Spleen (tissue), 11 donors: ENCODE results near the gene PPP1R3D. TPM values are rescaled to one million over a fixed set of nuclear protein-coding genes. Genes with fewer than 3 reads are reported as not detected.
"Not testable (repeated sequence)": the region's sequence is repeated elsewhere in the genome, so short reads cannot be mapped to it uniquely, and the experiment has no call there.

ENCODE experiments used
- DNase-seq: peaks from one replicate; pipeline ENCODE4 v3.0.0-alpha.2; 2020
- H3K27ac ChIP-seq, 8 donors: fragments of 200-600 bp; sonication (generic) in 7 of 8; 1 replicate in 4 of 8; 2 replicates in 4 of 8; pipeline versions ENCODE4 v1.5.0 to v1.8.0; 2016 to 2021; ENCODE audit warnings: inconsistent platforms in 4 of 8, mild to moderate bottlenecking in 4 of 8, moderate library complexity in 1 of 8
- H3K27me3 ChIP-seq, 7 donors: fragments of 200-600 bp; sonication (generic) in 6 of 7; replicated peaks in 1 of 7; 1 replicate in 4 of 7; 2 replicates in 3 of 7; pipeline versions ENCODE4 v1.5.0 to v1.8.0; 2016 to 2021; ENCODE audit warnings: inconsistent platforms in 3 of 7, mild to moderate bottlenecking in 1 of 7
- H3K36me3 ChIP-seq, 6 donors: fragments of 200-600 bp; sonication (generic) in 5 of 6; 1 replicate in 4 of 6; 2 replicates in 2 of 6; pipeline versions ENCODE4 v1.5.0 to v1.8.0; 2016 to 2021; ENCODE audit warnings: inconsistent platforms in 2 of 6
- H3K4me1 ChIP-seq, 6 donors: fragments of 200-600 bp; sonication (generic) in 5 of 6; 1 replicate in 3 of 6; 2 replicates in 3 of 6; pipeline versions ENCODE4 v1.5.0 to v1.8.0; 2016 to 2021; ENCODE audit warnings: inconsistent platforms in 3 of 6
- H3K4me3 ChIP-seq, 8 donors: fragments of 200-600 bp; sonication (generic) in 7 of 8; 1 replicate in 4 of 8; 2 replicates in 4 of 8; pipeline versions ENCODE4 v1.5.0 to v1.8.0; 2016 to 2021; ENCODE audit warnings: inconsistent platforms in 4 of 8, mild to moderate bottlenecking in 4 of 8, moderate library complexity in 2 of 8
- H3K9me3 ChIP-seq, 8 donors: fragments of 200-600 bp; sonication (generic) in 7 of 8; 1 replicate in 4 of 8; 2 replicates in 4 of 8; pipeline versions ENCODE4 v1.5.0 to v1.8.0; 2016 to 2021; ENCODE audit warnings: inconsistent platforms in 4 of 8
- CTCF ChIP-seq, 11 experiments: fragments of 200-600 bp in 7 of 11; fragments of 450-650 bp in 4 of 11; sonication (generic) in 4 of 11; IDR thresholded peaks in 8 of 11; conservative IDR thresholded peaks in 3 of 11; 1 replicate in 7 of 11; 2 replicates in 4 of 11; pipeline versions ENCODE4 v1.4.0 to v1.8.0; 2016 to 2021; ENCODE audit warnings: antibody characterized with exemption in 11 of 11, inconsistent platforms in 4 of 11, mild to moderate bottlenecking in 1 of 11
- POLR2A ChIP-seq, 3 donors: fragments of 450-650 bp; IDR thresholded peaks; one replicate each; pipeline ENCODE4 v1.5.1; 2017; ENCODE audit warnings: antibody characterized with exemption in 3 of 3, mild to moderate bottlenecking in 1 of 3
- POLR2AphosphoS5 ChIP-seq, 3 donors: sonication (generic); formaldehyde crosslinking; IDR thresholded peaks; one replicate each; pipeline ENCODE4 v1.5.1; 2017; ENCODE audit warnings: antibody characterized with exemption in 3 of 3
- WGBS, 5 donors: extraction: QIAGEN DNeasy Blood & Tissue Kit in 3 of 5; methylation state at CpG; one replicate each; pipeline versions ENCODE4 v1.1.5 to v1.1.7; 2013 to 2018; 5-methylcytosine and 5-hydroxymethylcytosine counted together
- intact Hi-C: fragments of 100-400 bp; cut with DNase I; formaldehyde crosslinking; loops from one replicate; pipeline ENCODE4 v1.15.0; 2023; ENCODE audit warnings: low total_unique reads
- polyA plus RNA-seq, 3 donors: library from polyadenylated mRNA; stranded (reverse); fragments of 200-250 nt; gene quantifications; one replicate each; pipeline ENCODE4 v1.2.1, GENCODE V29; 2013
- total RNA-seq, 7 donors: library from RNA; depleted of rRNA in 3 of 7; stranded (reverse); fragments of >200 nt in 3 of 7; fragmentation: NEBNext Ultra II Directional in 4 of 7; extraction: Animal tissue kit (Norgen Biotek cat#: 25700) in 4 of 7; gene quantifications; one replicate each; pipeline versions ENCODE4 v1.1.0 to v1.2.1, GENCODE V29; 2016 to 2021
- donor health status: healthy with polysubstance abuse.
- donor health status: DM: no; HTN: no; CAD: no; lungs with moderate emphysema.
- donor health status: DM: no; HTN: no; CAD: no.
- donor health status: Bipolar disorder and iron deficiency.
- donor health status: healthy.
- donor health status: DM: no; HTN: no; CAD: no.
- donor health status: DM: yes; HTN: yes; CAD: no.

Gene PPP1R3D
- total and polyA plus RNA-seq, 10 donors, result 3.1 to 24.9 (median 12.5) TPM

DNA sequence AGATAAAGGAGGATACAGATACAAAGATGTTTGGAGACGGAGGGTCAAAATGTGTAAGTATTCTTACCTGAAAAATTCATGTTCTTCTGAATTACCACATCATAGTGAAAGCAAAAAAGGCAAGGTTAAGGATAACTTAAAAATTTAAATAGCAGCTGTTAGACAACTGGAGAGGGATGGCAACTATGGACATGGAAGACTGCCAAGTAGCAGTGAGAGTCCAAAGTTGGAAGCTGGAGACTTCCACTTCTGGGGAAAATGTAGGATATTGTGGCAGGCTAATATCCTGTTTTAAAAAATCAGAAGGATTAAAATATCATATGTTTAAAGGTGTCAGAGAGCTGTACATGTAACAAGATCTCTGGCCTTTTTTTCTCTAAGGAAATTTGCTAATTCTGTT lies 36.5 kb downstream of the PPP1R3D start:
- intact Hi-C loops, result no loop called here
- no peaks in the 10 kb centered on the region for H3K27me3 ChIP-seq
- WGBS, 5 donors, result 90 to 97% (median 92%) methylated on average over 1 of the region's 1 CpG
- H3K4me3 ChIP-seq, result no peak overlapping the region
- H3K36me3 ChIP-seq, result no peaks in the 10 kb centered on the region
- no peak overlapping the region for H3K27ac ChIP-seq
- H3K9me3 ChIP-seq, result no peaks in the 10 kb centered on the region
- H3K4me1 ChIP-seq, result no peaks in the 10 kb centered on the region
- no peak for TF ChIP-seq POLR2AphosphoS5 (IDR thresholded peaks at IDR 0.05)
- no peak for TF ChIP-seq POLR2A (IDR thresholded peaks at IDR 0.05)
- no peak for TF ChIP-seq CTCF (IDR thresholded peaks at IDR 0.05 in 8 of 11, conservative IDR thresholded peaks at IDR 0.05 in 3 of 11)
- DNase-seq, result no peak

DNA sequence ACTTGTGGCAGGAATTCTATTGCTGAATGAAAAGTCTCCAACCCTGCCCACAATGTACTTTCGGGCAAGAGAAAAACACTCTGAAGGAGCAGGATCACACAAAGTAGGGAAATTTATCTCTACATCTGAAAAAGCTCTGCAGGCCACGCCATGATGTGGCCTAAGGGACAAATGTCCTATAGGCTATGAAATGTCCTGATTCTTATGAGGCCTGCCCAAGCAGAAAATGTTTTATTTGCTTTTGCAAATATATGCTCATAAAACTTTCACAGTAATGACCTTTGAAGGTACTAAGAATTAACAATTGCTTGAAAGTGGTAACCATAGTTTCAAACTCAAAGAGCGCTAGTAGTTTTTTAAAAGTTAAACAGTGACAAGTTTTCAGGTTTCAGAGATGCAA lies 37.6 kb downstream of the PPP1R3D start:
- Histone ChIP-seq H3K36me3 (no peaks in the 10 kb centered on the region), H3K27ac (no peak overlapping the region), H3K9me3 (peaks cover 0 to 7% (median 0%) of the 10 kb centered on the region in 8 donors), H3K4me3 (no peak overlapping the region), H3K4me1 (no peaks in the 10 kb centered on the region), H3K27me3 (no peaks in the 10 kb centered on the region)
- intact Hi-C loops, result no loop called here
- no peak for DNase-seq
- TF ChIP-seq CTCF (IDR thresholded peaks at IDR 0.05 in 8 of 11, conservative IDR thresholded peaks at IDR 0.05 in 3 of 11) (no peak), POLR2A (IDR thresholded peaks at IDR 0.05) (no peak), POLR2AphosphoS5 (IDR thresholded peaks at IDR 0.05) (no peak)
- 91 to 97% (median 96%) methylated on average over 3 of the region's 3 CpGs for WGBS, 5 donors

GRCh38 chr20:59895908-59896307 lies 44.2 kb downstream of the PPP1R3D start:
- Histone ChIP-seq H3K27ac (no peak overlapping the region), H3K4me3 (no peak overlapping the region), H3K27me3 (no peaks in the 10 kb centered on the region), H3K4me1 (peaks cover 0 to 11% (median 0%) of the 10 kb centered on the region in 6 donors), H3K9me3 (peaks cover 0 to 7% (median 0%) of the 10 kb centered on the region in 8 donors), H3K36me3 (no peaks in the 10 kb centered on the region)
- 91 to 97% (median 96%) methylated on average over 1 of the region's 1 CpG for WGBS, 5 donors
- DNase-seq, result no peak
- TF ChIP-seq POLR2A (IDR thresholded peaks at IDR 0.05) (no peak), CTCF (IDR thresholded peaks at IDR 0.05 in 8 of 11, conservative IDR thresholded peaks at IDR 0.05 in 3 of 11) (no peak), POLR2AphosphoS5 (IDR thresholded peaks at IDR 0.05) (no peak)
- intact Hi-C loops, result no loop called here

- WGBS, 5 donors, result 70 to 82% (median 74%) methylated on average over 1 of the region's 1 CpG
- DNase-seq, result no peak
- H3K27ac ChIP-seq, result no peak overlapping the region
- H3K4me3 ChIP-seq, result no peak overlapping the region
- H3K4me1 ChIP-seq, result peaks cover 0 to 15% (median 0%) of the 10 kb centered on the region in 6 donors
- no peaks in the 10 kb centered on the region for H3K36me3 ChIP-seq
- intact Hi-C loops, result no loop called here
- TF ChIP-seq CTCF (IDR thresholded peaks at IDR 0.05 in 8 of 11, conservative IDR thresholded peaks at IDR 0.05 in 3 of 11) (no peak), POLR2A (IDR thresholded peaks at IDR 0.05) (no peak), POLR2AphosphoS5 (IDR thresholded peaks at IDR 0.05) (no peak)
- no peaks in the 10 kb centered on the region for H3K27me3 ChIP-seq
- peaks cover 0 to 3% (median 0%) of the 10 kb centered on the region in 8 donors for H3K9me3 ChIP-seq
These were observed 48.5 kb downstream of the PPP1R3D start for GRCh38 chr20:59891581-59891980.

DNA sequence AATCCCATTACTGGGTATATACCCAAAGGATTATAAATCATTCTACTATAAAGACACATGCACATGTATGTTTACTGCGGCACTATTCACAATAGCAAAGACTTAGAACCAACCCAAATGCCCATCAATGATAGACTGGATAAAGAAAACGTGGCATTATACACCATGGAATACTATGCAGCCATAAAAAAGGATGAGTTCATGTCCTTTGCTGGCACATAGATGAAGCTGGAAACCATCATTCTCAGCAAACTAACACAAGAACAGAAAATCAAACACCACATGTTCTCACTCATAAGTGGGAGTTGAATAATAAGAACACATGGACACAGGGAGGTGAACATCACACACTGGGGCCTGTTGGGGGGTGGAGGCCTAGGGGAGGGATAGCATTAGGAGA lies 50.1 kb downstream of the PPP1R3D start:
- intact Hi-C loops, H3K36me3 ChIP-seq: not testable (repeated sequence)
- 79 to 85% (median 82%) methylated on average over 2 of the region's 2 CpGs for WGBS, 5 donors

More for the DNA sequence above, 50.1 kb downstream of the PPP1R3D start:
- H3K27ac ChIP-seq, H3K27me3 ChIP-seq, DNase-seq, H3K9me3 ChIP-seq, H3K4me3 ChIP-seq: not testable (repeated sequence)
- peaks cover 0 to 15% (median 0%) of the 10 kb centered on the region in 6 donors for H3K4me1 ChIP-seq
